Brain microvascular endothelial cell (primary cell): Measurements from ENCODE around the gene USP13.

Source experiments
- DNase-seq: peaks from one replicate; pipeline ENCODE4 v3.0.0-alpha.2; 2020
- H3K27ac ChIP-seq: fragments of 250-450 bp; sonication (Bioruptor Pico); 2 replicates; pipeline ENCODE4 v1.5.1; 2020; ENCODE audit warnings: mild to moderate bottlenecking, moderate library complexity
- H3K27me3 ChIP-seq: fragments of 250-450 bp; sonication (Bioruptor Pico); replicated peaks from 2 replicates; pipeline ENCODE4 v1.5.1; 2020; ENCODE audit warnings: mild to moderate bottlenecking
- H3K36me3 ChIP-seq: fragments of 250-450 bp; sonication (Bioruptor Pico); replicated peaks from 2 replicates; pipeline ENCODE4 v1.5.1; 2020; ENCODE audit warnings: mild to moderate bottlenecking
- H3K4me3 ChIP-seq: 2 replicates; pipeline ENCODE4 v1.5.1; 2011; ENCODE audit warnings: low read depth, mild to moderate bottlenecking, control low read depth, low read length, moderate library complexity
- in situ Hi-C: cut with HindIII; loops from 2 replicates; pipeline ENCODE4 v1.10.0; 2017; ENCODE audit warnings: low sequenced_read_pairs, low pct_ligation_motif_present
- TF ChIP-seq, protein P1 (sequence below): IDR thresholded peaks from 2 replicates; pipeline ENCODE4 v1.5.1; 2011; ENCODE audit warnings: low read depth, mild to moderate bottlenecking, moderate library complexity, low read length, control low read depth, inconsistent platforms; ENCODE audit errors: missing control alignments

The USP13 gene

DNA sequence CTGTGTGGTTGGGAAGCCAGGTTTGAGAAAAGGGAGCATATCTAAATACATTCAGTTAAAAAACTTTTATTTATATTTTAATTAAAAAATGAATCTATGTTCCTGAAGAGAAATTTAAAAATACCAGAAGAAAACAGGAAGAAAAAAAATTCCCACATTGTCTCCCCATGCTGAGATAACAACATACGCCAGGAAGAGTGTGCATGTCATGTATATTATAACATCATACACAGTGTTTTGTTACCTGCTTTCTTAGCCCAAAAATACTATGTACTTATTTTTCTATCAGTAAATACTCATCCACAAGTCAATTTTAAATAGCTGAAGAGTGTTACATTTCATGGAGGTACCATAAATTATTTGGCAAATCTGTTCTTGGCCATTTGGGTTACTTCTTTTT, 18.5 kb downstream of the USP13 start:
- Histone ChIP-seq H3K27ac (peak overlapping the region; percentile 78), H3K27me3 (no peaks in the 10 kb centered on the region), H3K36me3 (no peaks in the 10 kb centered on the region), H3K4me3 (no peak overlapping the region)
- DNase-seq = no peak
- in situ Hi-C loops = no loop called here
- TF ChIP-seq, protein P1, sequence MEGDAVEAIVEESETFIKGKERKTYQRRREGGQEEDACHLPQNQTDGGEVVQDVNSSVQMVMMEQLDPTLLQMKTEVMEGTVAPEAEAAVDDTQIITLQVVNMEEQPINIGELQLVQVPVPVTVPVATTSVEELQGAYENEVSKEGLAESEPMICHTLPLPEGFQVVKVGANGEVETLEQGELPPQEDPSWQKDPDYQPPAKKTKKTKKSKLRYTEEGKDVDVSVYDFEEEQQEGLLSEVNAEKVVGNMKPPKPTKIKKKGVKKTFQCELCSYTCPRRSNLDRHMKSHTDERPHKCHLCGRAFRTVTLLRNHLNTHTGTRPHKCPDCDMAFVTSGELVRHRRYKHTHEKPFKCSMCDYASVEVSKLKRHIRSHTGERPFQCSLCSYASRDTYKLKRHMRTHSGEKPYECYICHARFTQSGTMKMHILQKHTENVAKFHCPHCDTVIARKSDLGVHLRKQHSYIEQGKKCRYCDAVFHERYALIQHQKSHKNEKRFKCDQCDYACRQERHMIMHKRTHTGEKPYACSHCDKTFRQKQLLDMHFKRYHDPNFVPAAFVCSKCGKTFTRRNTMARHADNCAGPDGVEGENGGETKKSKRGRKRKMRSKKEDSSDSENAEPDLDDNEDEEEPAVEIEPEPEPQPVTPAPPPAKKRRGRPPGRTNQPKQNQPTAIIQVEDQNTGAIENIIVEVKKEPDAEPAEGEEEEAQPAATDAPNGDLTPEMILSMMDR = no peak

DNA sequence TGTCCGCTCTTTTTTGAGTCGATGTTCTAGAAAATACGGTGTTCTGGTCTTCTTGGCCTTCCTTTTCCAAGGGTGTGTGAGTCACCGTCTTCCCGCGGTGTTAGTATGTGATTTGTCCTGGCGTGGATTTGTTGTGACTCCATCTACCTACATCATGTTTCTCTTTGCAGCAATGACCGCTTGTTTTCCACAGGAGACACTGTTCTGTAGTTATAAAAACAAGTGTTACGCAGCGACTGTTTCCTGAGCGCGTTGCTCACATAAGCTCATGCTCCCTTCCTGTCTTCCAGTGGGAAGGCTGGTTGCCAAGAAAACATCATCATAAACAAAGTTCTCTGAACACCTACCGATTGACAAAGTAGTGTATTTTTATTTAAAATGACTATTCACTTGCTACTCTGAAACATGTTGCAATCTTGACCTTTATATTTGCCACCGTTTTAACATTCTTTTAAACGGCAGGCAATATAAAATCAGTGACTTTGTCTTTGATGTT, 19.0 kb downstream of the USP13 start:
- TF ChIP-seq, protein P1 = no peak
- H3K27ac ChIP-seq = peak overlapping the region; percentile 78
- DNase-seq = peak; percentile 97
- no peaks in the 10 kb centered on the region for H3K27me3 ChIP-seq
- no peaks in the 10 kb centered on the region for H3K36me3 ChIP-seq
- in situ Hi-C loops = no loop called here
- H3K4me3 ChIP-seq = no peak overlapping the region

DNA sequence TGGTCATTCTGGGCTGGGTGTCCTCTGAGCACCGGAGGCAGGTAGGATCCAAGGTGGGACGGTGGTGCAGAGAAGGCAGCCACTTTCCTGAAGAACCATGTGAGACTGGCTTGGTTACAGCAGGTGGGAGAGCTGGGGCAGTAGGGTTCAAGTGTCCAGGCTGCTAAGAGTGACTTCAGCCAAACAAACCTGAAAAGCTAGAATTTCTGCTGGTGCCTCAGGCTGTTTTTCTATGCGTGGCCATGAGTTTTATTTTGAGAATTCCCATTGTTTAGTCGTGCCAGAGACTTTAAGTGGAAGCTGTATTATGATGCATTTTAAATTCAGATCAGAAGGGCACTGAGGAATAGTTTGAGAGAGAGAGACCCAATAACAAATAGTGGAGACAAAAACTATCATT, 20.1 kb downstream of the USP13 start:
- H3K4me3 ChIP-seq = no peak overlapping the region
- in situ Hi-C loops = no loop called here
- TF ChIP-seq, protein P1 = no peak

DNA sequence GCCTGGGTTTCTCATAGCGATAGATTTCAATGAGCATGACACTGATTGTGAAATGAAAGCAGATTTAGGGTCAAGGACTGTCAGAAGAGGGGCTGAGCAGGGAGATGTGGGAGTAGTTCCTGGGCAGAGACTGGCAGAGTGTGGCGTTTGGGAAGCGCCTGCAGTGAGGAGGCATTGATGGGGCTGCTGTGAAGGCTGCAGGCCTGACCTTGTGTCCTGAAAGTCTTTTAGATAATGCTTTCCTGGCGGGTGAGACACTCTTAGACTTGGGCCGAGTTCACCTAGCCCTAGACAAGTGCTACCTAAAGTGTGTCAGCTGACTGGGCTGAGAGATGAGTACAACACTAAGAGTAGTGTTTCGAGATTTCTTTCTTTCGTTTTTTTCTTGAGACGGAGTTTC, 20.7 kb downstream of the USP13 start:
- H3K27me3 ChIP-seq = no peaks in the 10 kb centered on the region
- H3K27ac ChIP-seq = no peak overlapping the region
- H3K4me3 ChIP-seq = no peak overlapping the region
- in situ Hi-C loops = no loop called here
- DNase-seq = no peak
- H3K36me3 ChIP-seq = no peaks in the 10 kb centered on the region
- TF ChIP-seq, protein P1 = no peak

More for the DNA sequence above, 20.1 kb downstream of the USP13 start:
- no peak for DNase-seq
- H3K36me3 ChIP-seq = no peaks in the 10 kb centered on the region
- H3K27ac ChIP-seq = no peak overlapping the region
- no peaks in the 10 kb centered on the region for H3K27me3 ChIP-seq

DNA sequence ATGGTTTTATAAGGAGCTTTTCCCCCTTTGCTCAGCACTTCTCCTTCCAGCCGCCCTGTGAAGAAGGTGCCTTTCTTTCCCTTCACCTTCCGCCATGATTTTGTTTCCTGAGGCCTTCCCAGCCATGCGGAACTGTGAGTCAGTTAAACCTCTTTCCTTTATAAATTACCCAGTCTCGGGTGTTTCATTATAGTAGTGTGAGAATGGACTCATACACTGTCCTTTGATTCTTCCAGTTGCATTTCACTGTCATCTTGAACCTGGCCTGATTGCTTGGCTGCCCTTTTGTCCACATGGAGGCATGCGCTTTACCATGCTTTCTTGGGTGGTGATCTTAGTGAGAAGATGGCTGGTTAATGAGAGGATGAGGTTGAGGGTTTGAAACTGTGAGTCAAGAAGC, 23.2 kb downstream of the USP13 start:
- H3K36me3 ChIP-seq = no peaks in the 10 kb centered on the region
- in situ Hi-C loops = no loop called here
- DNase-seq = no peak
- no peaks in the 10 kb centered on the region for H3K27me3 ChIP-seq
- H3K27ac ChIP-seq = no peak overlapping the region
- TF ChIP-seq, protein P1 = no peak
- H3K4me3 ChIP-seq = no peak overlapping the region

DNA sequence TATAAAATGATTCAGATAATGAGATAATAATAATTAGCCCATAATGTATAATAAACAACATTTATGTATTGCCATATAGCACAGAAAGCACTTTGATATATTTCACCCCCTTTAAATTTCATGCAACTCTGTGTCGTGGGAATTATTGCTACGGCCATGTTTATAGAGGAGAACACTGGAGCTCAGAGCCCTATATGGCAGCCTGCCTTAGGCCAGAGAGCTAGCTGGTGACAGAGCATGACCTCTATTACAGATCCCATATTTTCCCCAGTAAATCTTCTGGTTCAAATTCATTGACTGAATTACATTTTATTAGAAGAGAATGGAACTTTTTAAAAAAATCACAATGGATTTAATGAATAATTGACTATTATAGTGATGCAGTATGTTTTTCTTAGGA, 25.0 kb downstream of the USP13 start:
- Histone ChIP-seq H3K36me3 (no peaks in the 10 kb centered on the region), H3K27me3 (no peaks in the 10 kb centered on the region), H3K27ac (no peak overlapping the region), H3K4me3 (no peak overlapping the region)
- no peak for DNase-seq
- in situ Hi-C loops = no loop called here
- TF ChIP-seq, protein P1 = no peak
